ENCODE data around the gene ICAM4. TPM values are rescaled to one million over a fixed set of nuclear protein-coding genes. Genes with fewer than 3 reads are reported as not detected.
"Not testable (repeated sequence)": the region's sequence is repeated elsewhere in the genome, so short reads cannot be mapped to it uniquely, and the experiment has no call there.

Gene ICAM4, protein sequence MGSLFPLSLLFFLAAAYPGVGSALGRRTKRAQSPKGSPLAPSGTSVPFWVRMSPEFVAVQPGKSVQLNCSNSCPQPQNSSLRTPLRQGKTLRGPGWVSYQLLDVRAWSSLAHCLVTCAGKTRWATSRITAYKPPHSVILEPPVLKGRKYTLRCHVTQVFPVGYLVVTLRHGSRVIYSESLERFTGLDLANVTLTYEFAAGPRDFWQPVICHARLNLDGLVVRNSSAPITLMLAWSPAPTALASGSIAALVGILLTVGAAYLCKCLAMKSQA
- 1.8 TPM in 1 of 2 replicates, not detected in the other for total RNA-seq

DNA sequence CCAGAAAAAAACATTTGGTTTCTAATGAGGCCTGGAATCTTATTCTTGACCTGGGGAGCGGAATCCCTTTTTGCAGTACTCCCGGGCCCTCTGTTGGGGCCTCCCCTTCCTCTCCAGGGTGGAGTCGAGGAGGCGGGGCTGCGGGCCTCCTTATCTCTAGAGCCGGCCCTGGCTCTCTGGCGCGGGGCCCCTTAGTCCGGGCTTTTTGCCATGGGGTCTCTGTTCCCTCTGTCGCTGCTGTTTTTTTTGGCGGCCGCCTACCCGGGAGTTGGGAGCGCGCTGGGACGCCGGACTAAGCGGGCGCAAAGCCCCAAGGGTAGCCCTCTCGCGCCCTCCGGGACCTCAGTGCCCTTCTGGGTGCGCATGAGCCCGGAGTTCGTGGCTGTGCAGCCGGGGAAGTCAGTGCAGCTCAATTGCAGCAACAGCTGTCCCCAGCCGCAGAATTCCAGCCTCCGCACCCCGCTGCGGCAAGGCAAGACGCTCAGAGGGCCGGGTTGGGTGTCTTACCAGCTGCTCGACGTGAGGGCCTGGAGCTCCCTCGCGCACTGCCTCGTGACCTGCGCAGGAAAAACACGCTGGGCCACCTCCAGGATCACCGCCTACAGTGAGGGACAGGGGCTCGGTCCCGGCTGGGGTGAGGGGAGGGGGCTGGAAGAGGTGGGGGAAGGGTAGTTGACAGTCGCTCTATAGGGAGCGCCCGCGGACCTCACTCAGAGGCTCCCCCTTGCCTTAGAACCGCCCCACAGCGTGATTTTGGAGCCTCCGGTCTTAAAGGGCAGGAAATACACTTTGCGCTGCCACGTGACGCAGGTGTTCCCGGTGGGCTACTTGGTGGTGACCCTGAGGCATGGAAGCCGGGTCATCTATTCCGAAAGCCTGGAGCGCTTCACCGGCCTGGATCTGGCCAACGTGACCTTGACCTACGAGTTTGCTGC, at the start of gene ICAM4:
ICAM4 (plus strand) TSS at position 153 of the 935 bp plus-strand sequence; CDS start at position 211, 58 bp downstream.
- no peak for DNase-seq (ENCODE audit: extremely low read depth, low read depth, low spot score)

DNA sequence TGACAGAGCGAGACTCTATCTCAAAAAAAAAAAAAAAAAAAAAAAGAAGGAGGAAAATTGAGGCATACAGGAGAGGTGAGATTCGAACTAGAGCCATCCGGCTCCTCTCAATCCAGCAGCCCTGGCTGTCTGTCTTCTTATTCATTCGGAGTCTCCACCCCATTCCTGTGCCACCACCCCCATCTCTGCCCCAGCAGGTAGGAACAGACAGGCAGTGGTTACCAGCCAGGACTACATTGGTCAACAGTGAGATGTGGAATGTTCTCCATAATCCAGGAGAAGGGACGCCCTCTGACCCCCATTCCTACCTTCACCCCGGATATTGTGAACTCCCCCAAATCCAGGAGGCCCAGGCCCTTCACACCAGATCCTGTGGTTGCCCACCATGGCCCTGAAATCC, 49.1 kb upstream of the ICAM4 start:
- DNase-seq (ENCODE audit: extremely low read depth, low read depth, low spot score): no peak

DNA sequence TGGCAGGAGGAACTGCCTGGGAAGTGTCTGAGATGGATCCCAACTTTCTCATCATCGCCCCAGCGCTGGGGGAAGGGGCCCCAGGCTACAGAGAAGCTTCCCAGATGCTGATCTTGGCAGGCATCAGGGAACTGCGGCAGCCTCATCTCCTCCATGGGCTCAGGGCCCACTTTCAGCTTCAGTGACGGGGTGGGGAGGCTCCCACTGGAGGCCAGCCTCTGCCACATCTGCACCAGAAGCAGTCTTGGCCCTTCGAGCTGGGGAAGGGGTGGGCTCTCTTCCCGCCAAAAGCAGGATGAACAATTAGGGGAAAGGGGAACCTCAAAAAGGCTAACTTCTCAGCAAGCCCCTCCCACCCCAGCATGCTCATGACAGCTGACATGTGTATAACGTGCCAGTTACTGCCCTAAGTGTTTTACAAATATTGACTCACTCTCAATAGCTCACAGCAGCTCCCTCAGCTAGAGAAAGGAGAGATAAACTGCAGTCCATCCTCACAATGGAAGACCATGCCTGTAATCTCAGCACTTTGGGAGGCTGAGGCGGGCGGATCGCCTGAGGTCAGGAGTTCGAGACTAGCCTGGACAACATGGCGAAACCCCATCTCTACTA, 48.5 kb upstream of the ICAM4 start:
- DNase-seq (ENCODE audit: extremely low read depth, low read depth, low spot score): no peak

DNA sequence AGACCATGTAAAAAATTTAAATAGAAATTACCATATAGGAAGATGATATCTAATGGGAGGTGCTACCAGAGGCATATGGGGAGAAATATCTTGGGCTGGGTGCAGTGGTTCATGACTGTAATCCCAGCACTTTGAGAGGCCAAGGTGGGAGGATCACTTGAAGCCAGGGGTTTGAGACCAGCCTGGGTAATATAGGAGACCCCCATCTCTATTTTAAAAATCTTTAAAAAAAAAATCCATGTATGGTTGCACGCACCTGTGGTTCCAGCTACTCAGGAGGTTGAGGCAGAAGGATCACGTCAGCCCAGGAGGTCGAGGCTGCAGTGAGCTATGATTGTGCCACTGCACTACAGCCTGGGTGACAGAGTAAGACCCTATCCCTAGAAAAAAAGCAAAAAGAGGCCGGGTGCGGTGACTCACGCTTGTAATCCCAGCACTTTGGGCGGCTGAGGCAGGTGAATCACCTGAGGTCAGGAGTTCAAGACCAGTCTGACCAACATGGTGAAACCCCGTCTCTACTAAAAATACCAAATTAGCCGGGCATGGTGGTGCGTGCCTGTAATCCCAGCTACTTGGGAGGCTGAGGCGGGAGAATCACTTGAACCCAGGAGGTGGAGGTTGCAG, 44.8 kb upstream of the ICAM4 start:
- DNase-seq (ENCODE audit: extremely low read depth, low read depth, low spot score): not testable (repeated sequence)

DNA sequence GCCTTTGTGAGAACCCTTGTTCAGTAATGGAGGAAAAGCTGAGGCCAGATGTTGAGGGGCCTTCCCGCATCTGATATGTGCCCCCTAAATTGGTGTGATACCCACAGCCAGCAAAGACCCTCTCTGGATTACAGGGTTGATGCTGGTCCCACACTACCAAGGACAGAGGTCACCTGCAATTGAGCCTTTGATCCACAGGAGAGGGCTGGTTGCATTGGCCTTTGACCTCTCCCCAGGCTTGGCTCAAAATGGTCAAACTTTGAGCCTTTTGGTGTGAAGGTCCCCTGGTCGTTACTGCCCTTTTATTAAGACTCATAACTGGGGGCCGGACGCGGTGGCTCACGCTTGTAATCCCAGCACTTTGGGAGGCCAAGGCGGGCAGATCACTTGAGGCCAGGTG, 43.1 kb upstream of the ICAM4 start:
- no peak for DNase-seq (ENCODE audit: extremely low read depth, low read depth, low spot score)

DNA sequence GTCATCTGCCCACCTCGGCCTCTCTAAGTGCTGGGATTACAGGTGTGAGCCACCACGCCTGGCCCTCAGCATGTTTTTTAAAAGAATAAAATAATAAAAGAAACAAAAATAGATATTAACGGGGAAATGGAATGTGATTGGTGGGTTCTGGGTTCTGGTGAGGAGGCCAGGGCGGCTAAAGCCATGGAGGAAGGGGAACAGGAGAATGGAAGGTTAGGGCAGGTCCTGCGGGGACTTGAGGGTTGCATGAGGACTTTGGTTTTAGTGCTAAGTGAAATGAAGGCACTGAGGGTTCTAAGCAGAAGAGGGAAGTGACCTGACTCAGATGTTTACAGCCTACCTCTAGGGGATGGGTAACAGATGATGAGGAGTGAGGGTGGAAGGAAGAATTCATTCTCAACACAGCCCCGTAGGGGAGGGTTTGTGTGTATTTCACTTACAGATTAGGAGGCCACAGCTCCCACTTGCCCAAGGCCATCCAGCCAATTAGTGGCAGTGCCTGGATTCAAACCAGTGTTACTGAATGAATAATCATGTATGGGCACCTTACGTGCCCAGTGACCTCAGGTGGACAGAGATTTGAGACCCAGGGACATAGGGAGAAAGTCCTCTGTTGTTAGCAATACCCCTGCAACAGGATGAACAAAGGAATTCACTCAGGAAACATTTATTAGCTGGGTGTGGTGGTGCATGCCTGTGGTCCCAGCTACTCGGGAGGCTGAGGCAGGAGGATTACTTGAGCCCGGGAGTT, 41.4 kb upstream of the ICAM4 start:
- no peak for DNase-seq (ENCODE audit: extremely low read depth, low read depth, low spot score)

DNA sequence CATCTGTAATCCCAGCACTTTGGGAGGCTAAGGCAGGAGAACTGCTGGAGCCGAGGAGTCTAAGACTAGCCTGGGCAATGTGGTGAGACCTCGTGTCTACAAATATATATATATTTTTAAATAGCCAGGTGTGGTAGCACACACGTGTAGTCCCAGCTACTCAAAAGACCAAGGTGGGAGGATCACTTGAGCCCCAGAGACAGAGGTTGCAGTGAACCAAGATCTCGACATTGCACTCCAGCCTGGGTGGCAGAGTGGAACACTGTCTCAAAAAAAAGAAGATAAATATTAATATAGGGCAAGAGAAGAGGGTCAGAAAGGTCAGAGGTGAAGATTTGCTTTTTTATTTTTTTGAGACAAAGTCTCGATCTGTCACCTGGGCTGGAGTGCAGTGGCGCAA, 40.2 kb upstream of the ICAM4 start:
- no peak for DNase-seq (ENCODE audit: extremely low read depth, low read depth, low spot score)

DNA sequence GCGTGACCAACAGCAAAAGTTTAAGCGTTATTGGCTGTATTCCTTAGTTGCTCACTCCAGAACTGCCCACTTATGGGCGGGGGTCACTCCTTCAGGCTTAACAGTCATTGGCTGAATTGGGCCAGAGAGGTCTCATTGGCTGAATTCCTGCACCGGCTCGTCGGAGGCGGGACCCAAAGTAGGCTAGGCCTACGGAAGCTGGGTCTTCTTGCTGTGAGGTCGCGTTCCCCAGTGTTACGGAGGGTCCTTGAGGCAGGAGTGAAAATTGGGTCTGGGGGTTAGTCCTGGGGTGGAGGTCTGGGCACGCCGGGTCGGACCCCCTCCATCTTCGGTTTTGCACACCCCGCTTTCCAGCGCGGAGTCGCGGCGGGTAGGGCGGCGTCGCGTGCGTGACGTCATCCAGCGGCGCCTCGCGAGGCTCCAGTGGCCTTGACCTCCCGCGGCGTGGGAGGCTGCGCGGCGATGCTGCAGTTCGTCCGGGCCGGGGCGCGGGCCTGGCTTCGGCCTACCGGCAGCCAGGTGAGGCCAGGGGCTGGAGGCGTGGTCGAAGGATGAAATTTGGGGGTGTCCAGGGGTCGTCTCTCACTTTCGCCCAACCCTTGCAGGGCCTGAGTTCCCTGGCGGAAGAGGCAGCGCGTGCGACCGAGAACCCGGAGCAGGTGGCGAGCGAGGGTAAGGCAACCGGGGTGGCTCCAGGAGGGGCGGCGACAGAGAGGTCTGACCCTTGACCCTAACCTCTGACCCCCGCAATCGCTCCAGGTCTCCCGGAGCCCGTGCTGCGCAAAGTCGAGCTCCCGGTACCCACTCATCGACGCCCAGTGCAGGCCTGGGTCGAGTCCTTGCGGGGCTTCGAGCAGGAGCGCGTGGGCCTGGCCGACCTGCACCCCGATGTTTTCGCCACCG, 34.7 kb upstream of the ICAM4 start, which contains the start of gene MRPL4:
MRPL4 (plus strand) TSS at position 423 of the 903 bp plus-strand sequence; CDS start at position 463, 40 bp downstream.
- peak; percentile 94 for DNase-seq (ENCODE audit: extremely low read depth, low read depth, low spot score)

DNA sequence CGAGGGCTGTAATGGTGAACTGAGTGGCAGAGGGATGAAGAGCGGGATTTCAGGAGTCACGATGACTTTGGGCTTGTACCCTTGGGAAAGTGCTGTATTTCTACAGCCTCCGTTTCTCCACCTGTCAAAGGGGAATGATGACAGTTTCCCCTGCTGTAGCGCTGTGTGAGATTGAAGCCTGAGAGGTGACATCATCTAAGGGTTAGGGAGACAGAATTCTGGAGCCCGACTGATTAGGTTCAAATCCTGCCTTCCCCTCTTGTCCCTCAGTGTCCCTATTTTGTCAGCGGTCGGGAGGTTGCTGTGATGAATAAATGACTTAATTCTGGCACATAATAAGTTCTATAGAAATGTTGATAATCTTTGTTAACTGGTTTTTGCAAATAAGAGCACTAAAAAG, 34.0 kb upstream of the ICAM4 start:
- no peak for DNase-seq (ENCODE audit: extremely low read depth, low read depth, low spot score)

DNA sequence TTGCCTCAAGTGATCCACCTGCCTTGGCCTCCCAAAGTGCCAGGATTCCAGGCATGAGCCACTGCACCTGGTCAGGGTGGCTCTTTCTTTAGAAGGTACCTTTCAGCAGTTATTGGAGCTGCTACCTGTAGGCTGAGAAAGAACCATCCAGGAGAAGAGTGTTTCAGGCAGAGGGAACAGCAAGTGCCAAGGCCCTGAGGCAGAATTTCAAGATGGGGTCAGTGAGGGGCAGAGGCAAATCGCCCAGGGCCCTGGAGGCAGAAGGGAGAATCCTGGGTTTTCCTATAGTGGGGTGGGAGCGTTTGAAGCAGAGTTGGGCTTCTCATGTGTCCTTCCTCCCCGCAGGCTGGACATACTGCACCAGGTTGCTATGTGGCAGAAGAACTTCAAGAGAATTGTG, 32.5 kb upstream of the ICAM4 start:
- DNase-seq (ENCODE audit: extremely low read depth, low read depth, low spot score): no peak

DNA sequence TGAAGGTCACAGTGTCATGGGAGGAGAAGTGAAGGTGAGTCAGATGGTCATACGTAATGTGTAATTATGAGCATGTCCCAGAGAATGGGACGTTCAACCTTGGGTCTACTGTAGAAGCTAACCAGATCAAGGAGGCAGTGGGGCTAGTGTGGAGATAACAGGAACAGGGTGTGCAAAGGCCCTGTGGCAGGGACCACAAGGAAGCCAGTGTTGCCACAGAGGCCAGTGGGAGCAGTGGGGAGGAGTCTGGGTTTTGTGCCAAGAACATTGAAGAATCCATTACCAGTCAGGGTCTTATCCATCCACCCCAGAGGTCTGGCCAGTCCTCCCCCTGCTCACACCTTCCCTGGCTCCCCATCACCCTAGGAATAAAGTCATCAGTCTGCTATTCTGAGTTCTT, 31.4 kb upstream of the ICAM4 start:
- DNase-seq (ENCODE audit: extremely low read depth, low read depth, low spot score): no peak

DNA sequence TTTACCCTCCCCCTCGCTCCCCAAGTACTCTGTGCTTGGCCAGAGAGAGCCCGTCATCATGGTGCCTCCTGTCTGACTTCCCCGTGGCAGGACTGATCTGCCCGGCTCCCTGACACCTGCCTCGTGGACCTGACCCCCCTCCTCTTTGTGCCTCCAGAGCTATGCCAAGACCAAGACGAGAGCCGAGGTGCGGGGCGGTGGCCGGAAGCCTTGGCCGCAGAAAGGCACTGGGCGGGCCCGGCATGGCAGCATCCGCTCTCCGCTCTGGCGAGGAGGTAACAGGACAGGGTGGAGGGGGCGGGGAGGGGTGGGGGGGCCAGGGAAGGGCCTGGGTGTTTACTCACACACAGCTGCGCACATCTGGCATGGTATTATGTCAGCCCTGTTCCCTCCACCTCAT, 30.2 kb upstream of the ICAM4 start:
- no peak for DNase-seq (ENCODE audit: extremely low read depth, low read depth, low spot score)

DNA sequence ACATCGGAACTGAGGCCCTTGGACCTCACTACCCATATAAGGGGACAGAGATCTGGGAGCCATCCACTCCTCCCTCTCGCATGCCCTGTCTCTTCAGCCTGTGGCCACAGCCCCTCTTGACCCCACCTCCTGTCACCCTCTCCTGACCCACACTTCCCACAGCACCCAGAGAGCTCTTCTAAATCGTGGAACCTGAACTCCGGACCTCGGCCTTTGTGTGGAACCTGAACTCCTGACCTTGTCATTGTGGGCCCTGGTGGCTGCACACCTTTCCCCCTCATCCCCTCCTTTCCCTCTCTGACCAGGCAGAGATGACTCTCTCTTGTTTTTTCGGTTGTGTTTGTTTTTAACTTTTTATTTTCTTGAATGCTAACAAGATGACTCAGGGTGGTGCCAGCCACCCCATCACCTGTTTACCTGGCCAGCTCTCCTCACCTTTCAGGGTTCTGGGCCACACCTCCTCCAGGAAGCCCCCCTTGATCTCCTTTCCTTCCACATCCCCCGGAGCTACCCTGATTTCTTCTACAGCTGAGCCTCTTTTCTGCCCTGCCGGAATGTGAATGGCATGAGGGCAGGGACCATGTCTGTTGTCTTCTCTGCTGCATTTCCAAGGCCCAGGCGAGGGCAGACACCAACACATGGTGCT, 29.7 kb upstream of the ICAM4 start:
- DNase-seq (ENCODE audit: extremely low read depth, low read depth, low spot score): no peak

DNA sequence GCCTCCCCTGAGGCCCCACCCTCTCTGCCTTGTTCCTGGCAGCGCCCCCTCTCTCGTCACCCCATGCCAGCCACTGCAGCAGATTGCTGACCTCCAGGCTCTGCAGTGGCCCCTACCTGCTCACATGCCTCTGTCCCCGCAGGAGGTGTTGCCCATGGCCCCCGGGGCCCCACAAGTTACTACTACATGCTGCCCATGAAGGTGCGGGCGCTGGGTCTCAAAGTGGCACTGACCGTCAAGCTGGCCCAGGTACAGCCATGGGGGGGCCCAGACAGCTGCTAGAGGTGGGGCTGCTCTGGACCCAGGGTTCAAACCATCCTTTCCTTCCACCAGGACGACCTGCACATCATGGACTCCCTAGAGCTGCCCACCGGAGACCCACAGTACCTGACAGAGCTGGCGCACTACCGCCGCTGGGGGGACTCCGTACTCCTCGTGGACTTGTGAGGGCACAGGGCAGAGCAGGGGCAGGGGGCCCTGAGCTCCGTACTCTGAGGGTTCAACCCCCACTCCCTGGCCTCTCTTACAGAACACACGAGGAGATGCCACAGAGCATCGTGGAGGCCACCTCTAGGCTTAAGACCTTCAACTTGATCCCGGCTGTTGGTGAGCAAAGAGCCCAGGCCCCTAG, 28.6 kb upstream of the ICAM4 start:
- no peak for DNase-seq (ENCODE audit: extremely low read depth, low read depth, low spot score)

DNA sequence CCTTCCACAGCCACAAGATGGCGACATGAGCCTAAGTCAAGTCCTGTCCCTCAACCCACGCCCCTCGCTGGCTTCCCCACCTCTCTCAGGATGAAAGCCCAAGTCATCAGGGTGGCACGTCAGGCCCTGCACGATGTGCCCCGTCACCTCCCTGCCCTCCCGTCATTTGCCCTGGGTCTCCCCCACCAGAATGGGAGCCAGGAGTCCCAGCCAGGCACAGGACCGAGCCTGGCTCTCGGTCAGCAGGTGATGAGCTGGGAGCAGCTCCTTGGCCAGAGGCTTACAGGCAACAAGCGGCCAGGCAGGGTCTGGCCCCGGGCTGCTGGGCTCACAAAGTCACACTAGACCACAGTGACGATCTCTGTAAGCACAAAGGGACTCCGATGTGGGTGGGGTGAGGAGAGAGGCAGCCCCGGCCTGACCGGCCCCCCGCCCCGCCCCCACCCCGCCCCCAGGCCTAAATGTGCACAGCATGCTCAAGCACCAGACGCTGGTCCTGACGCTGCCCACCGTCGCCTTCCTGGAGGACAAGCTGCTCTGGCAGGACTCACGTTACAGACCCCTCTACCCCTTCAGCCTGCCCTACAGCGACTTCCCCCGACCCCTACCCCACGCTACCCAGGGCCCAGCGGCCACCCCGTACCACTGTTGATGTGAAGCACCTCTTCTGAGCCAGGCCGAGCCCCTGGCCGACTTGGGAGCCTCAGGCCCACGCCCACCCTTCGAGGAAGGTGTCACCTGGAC, 27.4 kb upstream of the ICAM4 start:
- DNase-seq (ENCODE audit: extremely low read depth, low read depth, low spot score): peak; percentile 67

DNA sequence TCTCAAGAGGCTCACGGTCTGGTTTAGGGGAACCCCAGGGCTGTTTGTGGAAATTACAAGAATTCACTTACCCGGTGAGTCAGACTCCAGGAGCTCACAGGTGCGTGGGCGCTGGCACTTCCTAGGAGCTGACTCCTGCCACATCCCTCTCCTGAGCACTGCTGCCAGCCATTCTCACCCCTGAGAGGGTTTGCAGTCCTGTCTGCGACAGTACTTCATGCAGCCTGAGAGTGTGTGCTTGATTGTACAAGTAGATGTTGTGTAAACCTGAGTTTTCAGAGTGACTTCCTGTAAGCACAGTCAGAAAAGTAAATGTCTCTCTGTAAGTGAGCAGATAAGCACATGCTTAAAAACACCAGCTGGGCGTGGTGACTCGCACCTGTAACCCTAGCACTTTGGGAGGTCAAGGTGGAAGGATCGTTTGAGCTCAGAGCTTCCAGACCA, 26.6 kb upstream of the ICAM4 start:
- DNase-seq (ENCODE audit: extremely low read depth, low read depth, low spot score): no peak

DNA sequence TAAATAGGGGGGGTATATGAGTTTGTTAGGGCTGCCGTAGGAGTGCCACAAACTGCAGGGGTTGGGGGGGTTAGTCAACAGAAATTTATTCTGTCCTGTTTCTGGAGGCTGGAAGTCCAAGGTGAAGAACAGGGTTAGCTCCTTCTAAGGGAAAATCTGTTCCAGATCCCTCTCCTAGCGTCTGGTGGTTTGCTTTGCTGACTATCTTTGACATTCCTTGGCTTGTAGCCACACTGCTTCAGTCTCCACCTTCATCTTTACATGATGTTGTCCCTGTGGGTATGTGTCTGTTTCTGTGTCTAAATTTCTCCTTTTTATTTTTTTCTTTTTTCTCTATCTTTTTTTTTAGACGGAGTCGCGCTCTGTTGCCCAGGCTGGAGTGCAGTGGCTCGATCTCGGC, 24.0 kb upstream of the ICAM4 start:
- DNase-seq (ENCODE audit: extremely low read depth, low read depth, low spot score): no peak

DNA sequence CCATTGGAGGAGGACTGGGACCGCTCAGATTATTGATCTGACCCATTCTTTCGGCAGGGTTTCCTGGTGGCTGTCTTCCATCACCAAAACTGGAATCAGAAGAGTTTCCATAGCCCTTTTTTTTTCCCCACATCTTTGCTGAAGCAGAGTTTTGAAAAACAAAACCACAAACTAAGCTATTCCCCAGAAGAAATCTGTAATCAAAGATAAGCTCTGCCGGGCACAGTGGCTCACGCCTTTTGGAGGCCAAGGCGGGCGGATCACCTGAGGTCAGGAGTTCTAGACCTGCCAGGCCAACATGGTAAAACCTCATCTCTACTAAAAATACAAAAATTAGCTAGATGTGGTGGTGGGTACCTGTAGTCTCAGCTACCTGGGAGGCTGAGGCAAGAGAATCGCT, 20.0 kb upstream of the ICAM4 start:
- DNase-seq (ENCODE audit: extremely low read depth, low read depth, low spot score): no peak
